ENCODE measurements around the gene MAMDC4. TPM values are rescaled to one million over a fixed set of nuclear protein-coding genes. Genes with fewer than 3 reads are reported as not detected.

Gene MAMDC4
- total and polyA plus RNA-seq, 2 of the 13 experiments (the other 11 are each of a cell fraction or from before 2014, with no cell fraction given) = 6.0 to 6.8 TPM

- TF ChIP-seq TERF1 (CRISPR knock-in tag; IDR thresholded peaks at IDR 0.05) (no peak), ZSCAN25 (CRISPR knock-in tag; IDR thresholded peaks at IDR 0.05) (peak; percentile 80; the same call in 1 of the 2 replicates), ZZZ3 (CRISPR knock-in tag; IDR thresholded peaks at IDR 0.05; ENCODE audit: borderline replicate concordance) (no peak), SRY (CRISPR knock-in tag; IDR thresholded peaks at IDR 0.05) (0 out of 2 replicates have a peak, but pooled peaks have one; percentile 75), MEIS1 (CRISPR knock-in tag; IDR thresholded peaks at IDR 0.05; ENCODE audit: borderline replicate concordance) (no peak), TSC22D2 (CRISPR knock-in tag; IDR thresholded peaks at IDR 0.05; ENCODE audit: borderline replicate concordance) (0 out of 2 replicates have a peak, but pooled peaks have one; percentile 61), NFRKB (IDR thresholded peaks at IDR 0.05) (no peak), ZNF550 (CRISPR knock-in tag; IDR thresholded peaks at IDR 0.05; ENCODE audit: borderline replicate concordance) (no peak; the same call in 1 of the 2 replicates), KDM6A (CRISPR knock-in tag; IDR thresholded peaks at IDR 0.05; ENCODE audit: low read depth) (no peak), GTF2F1 (IDR thresholded peaks at IDR 0.05; ENCODE audit: low read length) (no peak), ZEB1 (IDR thresholded peaks at IDR 0.05; ENCODE audit: insufficient replicate concordance, low read depth) (no peak), TGIF2 (CRISPR knock-in tag; IDR thresholded peaks at IDR 0.05) (peak; percentile 23; the same call in 1 of the 2 replicates), THRA (CRISPR knock-in tag; IDR thresholded peaks at IDR 0.05; ENCODE audit: borderline replicate concordance) (no peak; the same call in 1 of the 2 replicates), FOXK1 (CRISPR knock-in tag; IDR thresholded peaks at IDR 0.05; ENCODE audit: borderline replicate concordance, low read depth) (no peak), SNAPC5 (CRISPR knock-in tag; IDR thresholded peaks at IDR 0.05; ENCODE audit: borderline replicate concordance) (0 out of 2 replicates have a peak, but pooled peaks have one; percentile 67), ZNF598 (CRISPR knock-in tag; IDR thresholded peaks at IDR 0.05; ENCODE audit: borderline replicate concordance) (peak; percentile 48; the same call in 1 of the 2 replicates), CEBPB (IDR thresholded peaks at IDR 0.05; ENCODE audit: borderline replicate concordance, low read depth, low read length) (no peak), ZNF318 (CRISPR knock-in tag; IDR thresholded peaks at IDR 0.05) (peak; percentile 71; the same call in 1 of the 2 replicates)
Measured at GRCh38 chr9:136847826-136848392, 4.2 kb upstream of the MAMDC4 start (continued).
